Smooth muscle cell (in vitro differentiated cells): ENCODE data around the gene TPSB2. TPM values are rescaled to one million over a fixed set of nuclear protein-coding genes. Genes with fewer than 3 reads are reported as not detected.
"Not testable (repeated sequence)": the region's sequence is repeated elsewhere in the genome, so short reads cannot be mapped to it uniquely, and the experiment has no call there.

Experiments used
- DNase-seq: peaks from one replicate; lab custom pipeline; 2025; ENCODE audit not compliant: unreplicated experiment; lab: John Stamatoyannopoulos, UW
- H2AFZ ChIP-seq: fragments of 200-600 bp; sonication (generic); 2 replicates; pipeline ENCODE4 v1.6.0; 2016; ENCODE audit warnings: antibody characterized with exemption, low read depth, mild to moderate bottlenecking
- H3F3A ChIP-seq: fragments of 200-600 bp; sonication (generic); 2 replicates; pipeline ENCODE4 v1.6.0; 2017; ENCODE audit warnings: antibody characterized with exemption, low read depth
- H3K27ac ChIP-seq: fragments of 200-600 bp; sonication (generic); 2 replicates; pipeline ENCODE4 v1.5.1; 2016; ENCODE audit warnings: low read depth, mild to moderate bottlenecking
- H3K27me3 ChIP-seq: fragments of 200-600 bp; sonication (generic); 2 replicates; pipeline ENCODE4 v1.6.1; 2016; ENCODE audit warnings: low read depth, mild to moderate bottlenecking
- H3K36me3 ChIP-seq: fragments of 200-600 bp; sonication (generic); 2 replicates; pipeline ENCODE4 v1.5.1; 2016; ENCODE audit warnings: low read depth
- H3K4me1 ChIP-seq: fragments of 200-600 bp; sonication (generic); 2 replicates; pipeline ENCODE4 v1.5.1; 2016; ENCODE audit warnings: low read depth
- H3K4me2 ChIP-seq: fragments of 200-600 bp; sonication (generic); 2 replicates; pipeline ENCODE4 v1.6.0; 2016; ENCODE audit warnings: mild to moderate bottlenecking
- H3K4me3 ChIP-seq: fragments of 200-600 bp; sonication (generic); 2 replicates; pipeline ENCODE4 v1.5.1; 2016; ENCODE audit warnings: mild to moderate bottlenecking
- H3K79me2 ChIP-seq: fragments of 200-600 bp; sonication (generic); 2 replicates; pipeline ENCODE4 v1.6.0; 2016; ENCODE audit warnings: low read depth, mild to moderate bottlenecking
- H3K9ac ChIP-seq: fragments of 200-600 bp; sonication (generic); 2 replicates; pipeline ENCODE4 v1.6.0; 2016; ENCODE audit warnings: low read depth
- H3K9me3 ChIP-seq: fragments of 200-600 bp; sonication (generic); replicated peaks from 2 replicates; pipeline ENCODE4 v1.5.1; 2016; ENCODE audit warnings: low read depth
- H4K20me1 ChIP-seq: fragments of 200-600 bp; sonication (generic); 2 replicates; pipeline ENCODE4 v1.6.0; 2016; ENCODE audit warnings: low read depth
- WGBS: methylation state at CpG from one replicate; pipeline ENCODE4 v1.1.7; 2016; ENCODE audit warnings: low lambda C conversion rate; 5-methylcytosine and 5-hydroxymethylcytosine counted together
- polyA plus RNA-seq: library from polyadenylated mRNA; unstranded; fragments of >200 nt; fragmentation: Nextera tagmentation; extraction: Ambion mirVana; gene quantifications from 2 replicates; pipeline ENCODE4 v1.2.1, GENCODE V29; 2016
- total RNA-seq: library from RNA; depleted of rRNA; stranded (reverse); fragments of >200 nt; gene quantifications from 2 replicates; pipeline ENCODE4 v1.2.3, GENCODE V29; 2014
- TF ChIP-seq, protein P1 (sequence below): fragments of 200-600 bp; sonication (generic); IDR thresholded peaks from 2 replicates; pipeline ENCODE4 v1.5.1; 2017; ENCODE audit warnings: borderline replicate concordance, mild to moderate bottlenecking, antibody characterized with exemption; ENCODE audit not compliant: insufficient read depth, poor library complexity, severe bottlenecking

Gene TPSB2
- total and polyA plus RNA-seq, 2 experiments from 2014 or later = not detected

DNA sequence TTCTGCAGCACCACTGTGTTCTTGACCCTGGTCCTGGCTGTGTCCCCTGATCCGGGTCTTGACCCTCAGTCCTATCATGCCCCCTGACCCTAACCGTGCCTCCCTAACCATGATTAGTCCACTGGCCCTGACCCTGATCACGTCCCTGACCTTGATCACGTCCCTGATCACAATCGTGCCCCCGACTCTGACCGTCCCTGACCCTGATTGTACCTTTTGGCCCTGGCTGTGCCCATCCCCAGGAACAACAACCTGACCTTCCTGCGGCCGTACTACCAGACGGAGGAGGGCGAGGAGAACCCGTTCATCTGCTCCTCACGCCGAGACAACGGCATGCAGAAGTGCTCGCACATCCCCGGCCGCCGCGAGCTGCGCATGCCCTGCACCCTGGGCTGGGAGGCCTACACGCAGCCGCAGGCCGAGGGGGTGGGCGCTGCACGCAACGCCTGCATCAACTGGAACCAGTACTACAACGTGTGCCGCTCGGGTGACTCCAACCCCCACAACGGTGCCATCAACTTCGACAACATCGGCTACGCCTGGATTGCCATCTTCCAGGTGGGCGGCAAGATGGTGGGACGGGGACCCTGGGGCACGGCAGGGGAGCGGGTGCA is 29.9 kb downstream of the TPSB2 start:
- WGBS = 97% methylated on average over 38 of the region's 38 CpGs

DNA sequence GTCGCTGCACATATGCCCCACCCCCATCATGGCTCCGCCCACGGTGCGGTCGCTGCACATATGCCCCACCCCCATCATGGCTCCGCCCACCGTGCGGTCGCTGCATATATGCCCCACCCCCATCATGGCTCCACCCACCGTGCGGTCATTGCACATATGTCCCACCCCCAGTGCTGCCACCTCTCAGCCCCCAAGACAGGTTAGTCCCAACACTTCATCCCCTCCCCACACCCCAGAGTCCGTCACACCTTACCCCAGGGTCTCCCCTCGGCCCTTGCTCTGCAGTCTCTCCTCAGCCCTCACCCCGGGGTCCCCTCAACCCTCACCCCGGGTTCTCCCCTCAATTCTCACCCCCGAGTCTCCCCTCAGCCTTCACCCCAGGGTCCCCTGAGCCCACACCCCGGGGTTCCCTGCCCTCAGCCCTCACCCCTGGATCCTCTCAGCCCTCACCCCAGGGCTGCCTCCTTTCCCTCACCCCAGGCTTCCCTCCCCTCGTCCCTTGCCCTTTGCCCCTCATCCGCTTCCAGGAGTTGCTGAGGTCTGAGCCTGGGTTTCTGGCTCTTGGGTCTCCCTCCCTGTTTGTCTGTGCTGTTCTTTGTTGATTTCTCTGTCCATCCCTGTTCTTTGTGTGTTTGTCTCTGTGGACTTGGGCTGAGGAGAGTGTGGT is 30.5 kb downstream of the TPSB2 start:
- Histone ChIP-seq H3K27me3 (no peaks in the 10 kb centered on the region), H3K9ac (no peak overlapping the region), H3K79me2 (no peaks in the 10 kb centered on the region), H3K4me1 (no peaks in the 10 kb centered on the region), H3K36me3 (no peaks in the 10 kb centered on the region), H3K4me3 (no peak overlapping the region), H3K4me2 (no peak overlapping the region), H3K9me3 (no peaks in the 10 kb centered on the region), H3K27ac (no peak overlapping the region), H2AFZ (no peak overlapping the region), H4K20me1 (no peaks in the 10 kb centered on the region), H3F3A (no peaks in the 10 kb centered on the region)
- 81% methylated on average over 5 of the region's 19 CpGs for WGBS
- TF ChIP-seq, protein P1, sequence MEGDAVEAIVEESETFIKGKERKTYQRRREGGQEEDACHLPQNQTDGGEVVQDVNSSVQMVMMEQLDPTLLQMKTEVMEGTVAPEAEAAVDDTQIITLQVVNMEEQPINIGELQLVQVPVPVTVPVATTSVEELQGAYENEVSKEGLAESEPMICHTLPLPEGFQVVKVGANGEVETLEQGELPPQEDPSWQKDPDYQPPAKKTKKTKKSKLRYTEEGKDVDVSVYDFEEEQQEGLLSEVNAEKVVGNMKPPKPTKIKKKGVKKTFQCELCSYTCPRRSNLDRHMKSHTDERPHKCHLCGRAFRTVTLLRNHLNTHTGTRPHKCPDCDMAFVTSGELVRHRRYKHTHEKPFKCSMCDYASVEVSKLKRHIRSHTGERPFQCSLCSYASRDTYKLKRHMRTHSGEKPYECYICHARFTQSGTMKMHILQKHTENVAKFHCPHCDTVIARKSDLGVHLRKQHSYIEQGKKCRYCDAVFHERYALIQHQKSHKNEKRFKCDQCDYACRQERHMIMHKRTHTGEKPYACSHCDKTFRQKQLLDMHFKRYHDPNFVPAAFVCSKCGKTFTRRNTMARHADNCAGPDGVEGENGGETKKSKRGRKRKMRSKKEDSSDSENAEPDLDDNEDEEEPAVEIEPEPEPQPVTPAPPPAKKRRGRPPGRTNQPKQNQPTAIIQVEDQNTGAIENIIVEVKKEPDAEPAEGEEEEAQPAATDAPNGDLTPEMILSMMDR = no peak
- no peak for DNase-seq

More for the DNA sequence above, 29.9 kb downstream of the TPSB2 start:
- Histone ChIP-seq H3F3A (no peaks in the 10 kb centered on the region), H3K9me3 (no peaks in the 10 kb centered on the region), H3K79me2 (no peaks in the 10 kb centered on the region), H3K4me2 (no peak overlapping the region), H3K27ac (no peak overlapping the region), H3K4me3 (no peak overlapping the region), H3K36me3 (no peaks in the 10 kb centered on the region), H2AFZ (no peak overlapping the region), H4K20me1 (no peaks in the 10 kb centered on the region), H3K4me1 (no peaks in the 10 kb centered on the region), H3K9ac (no peak overlapping the region), H3K27me3 (no peaks in the 10 kb centered on the region)
- no peak for DNase-seq
- TF ChIP-seq, protein P1 = no peak

DNA sequence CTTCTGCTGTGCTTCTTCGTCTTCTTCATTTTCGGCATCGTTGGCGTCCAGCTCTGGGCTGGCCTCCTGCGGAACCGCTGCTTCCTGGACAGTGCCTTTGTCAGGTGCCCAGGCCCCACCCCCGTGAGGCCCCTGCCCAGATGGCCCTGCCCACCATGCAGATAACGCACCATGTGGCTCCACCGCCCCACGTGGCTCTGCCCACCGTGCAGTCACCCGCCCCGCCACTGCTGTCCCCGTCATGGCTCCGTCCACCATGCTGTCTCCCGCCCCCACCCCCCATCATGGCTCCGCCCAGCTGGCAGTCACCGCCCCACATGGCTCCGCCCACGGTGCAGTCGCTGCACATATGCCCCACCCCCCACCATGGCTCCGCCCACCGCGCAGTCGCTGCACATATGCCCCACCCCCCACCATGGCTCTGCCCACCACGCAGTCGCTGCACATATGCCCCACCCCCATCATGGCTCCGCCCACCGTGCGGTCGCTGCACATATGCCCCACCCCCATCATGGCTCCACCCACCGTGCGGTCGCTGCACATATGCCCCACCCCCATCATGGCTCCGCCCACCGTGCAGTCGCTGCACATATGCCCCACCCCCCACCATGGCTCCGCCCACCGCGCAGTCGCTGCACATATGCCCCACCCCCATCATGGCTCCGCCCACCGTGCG is 31.2 kb downstream of the TPSB2 start:
- not testable (repeated sequence) for H3K79me2 ChIP-seq, H3K9ac ChIP-seq, H3K27me3 ChIP-seq, H3K4me2 ChIP-seq, H3K27ac ChIP-seq, DNase-seq, H3F3A ChIP-seq, H2AFZ ChIP-seq, H3K4me1 ChIP-seq, H3K36me3 ChIP-seq, H4K20me1 ChIP-seq, H3K4me3 ChIP-seq, H3K9me3 ChIP-seq
- 91% methylated on average over 7 of the region's 44 CpGs for WGBS

DNA sequence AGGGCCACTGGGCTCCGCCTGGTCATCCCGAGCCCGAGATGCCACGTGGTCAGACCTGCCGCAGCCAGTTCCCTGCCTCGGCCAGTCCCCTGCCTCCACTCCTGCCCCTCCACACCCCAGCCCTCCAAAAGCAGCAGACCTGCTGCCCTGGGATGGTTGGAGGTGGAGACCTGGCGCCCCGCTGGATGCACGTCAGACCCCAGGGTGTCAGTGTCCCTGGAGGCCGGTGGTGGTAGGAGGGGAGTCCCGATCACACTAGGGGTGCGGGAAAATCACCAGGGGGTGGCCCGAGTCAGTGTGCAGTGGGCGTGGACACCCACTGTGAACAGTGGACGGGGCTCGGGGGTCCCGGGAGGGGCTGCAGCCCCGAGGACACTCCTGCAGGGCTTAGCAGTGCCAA is 31.8 kb downstream of the TPSB2 start:
- Histone ChIP-seq H3K4me1 (no peaks in the 10 kb centered on the region), H3F3A (no peaks in the 10 kb centered on the region), H4K20me1 (no peaks in the 10 kb centered on the region), H2AFZ (no peak overlapping the region), H3K4me2 (no peak overlapping the region), H3K36me3 (no peaks in the 10 kb centered on the region), H3K9ac (no peak overlapping the region), H3K27ac (no peak overlapping the region), H3K27me3 (no peaks in the 10 kb centered on the region), H3K9me3 (no peaks in the 10 kb centered on the region), H3K79me2 (no peaks in the 10 kb centered on the region), H3K4me3 (no peak overlapping the region)
- DNase-seq = no peak
- 94% methylated on average over 18 of the region's 18 CpGs for WGBS
- TF ChIP-seq, protein P1 = no peak
